ENCODE measurements around the gene DCD.

DCD gene

GRCh38 chr12:54605138-54605970 is 42.8 kb downstream of the DCD start:
- no peak for DNase-seq

DNA sequence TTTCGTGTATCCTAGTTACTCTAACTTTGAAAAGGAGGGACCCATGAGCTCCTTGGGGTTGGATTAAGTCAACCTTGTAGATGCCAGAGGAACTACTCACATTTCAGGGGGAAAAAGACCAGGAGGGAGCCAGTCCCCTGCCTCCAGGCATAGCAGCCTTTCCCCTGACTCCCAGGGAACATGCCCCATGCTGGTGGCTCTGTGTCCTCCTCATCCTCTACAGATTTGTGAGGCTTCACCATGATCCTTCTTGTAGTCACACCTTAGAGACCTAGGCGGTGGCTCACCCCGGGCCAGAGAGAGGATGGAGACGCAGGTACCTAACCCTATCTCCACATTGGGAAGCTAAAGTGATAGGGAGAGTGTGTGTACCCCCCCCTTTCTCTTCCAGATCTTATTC is 43.7 kb downstream of the DCD start:
- no peak for DNase-seq

DNA sequence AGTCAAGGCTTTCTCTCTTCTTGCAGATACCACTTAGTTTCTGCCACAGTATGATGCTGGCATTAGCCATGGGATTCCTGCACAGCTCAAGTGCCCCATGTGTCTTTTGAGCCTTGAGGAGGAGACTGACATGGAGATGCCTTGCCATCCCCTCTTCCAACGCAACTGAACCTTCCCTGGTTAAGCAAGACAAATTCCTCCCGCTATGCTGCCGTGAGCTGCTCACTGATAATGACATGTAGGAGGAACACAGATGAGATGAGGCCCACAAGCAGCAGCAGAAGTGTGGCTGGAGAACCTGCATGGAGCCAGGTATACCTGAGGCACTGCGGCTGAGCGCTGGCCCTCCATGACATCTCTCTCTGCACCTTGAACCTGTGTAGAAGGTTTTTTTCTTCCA is 44.3 kb downstream of the DCD start:
- no peak for DNase-seq

GRCh38 chr12:54603173-54603814 is 44.9 kb downstream of the DCD start:
- DNase-seq: peak; percentile 10

- DNase-seq: no peak
Measured at GRCh38 chr12:54602661-54603060, 45.5 kb downstream of the DCD start.

DNA sequence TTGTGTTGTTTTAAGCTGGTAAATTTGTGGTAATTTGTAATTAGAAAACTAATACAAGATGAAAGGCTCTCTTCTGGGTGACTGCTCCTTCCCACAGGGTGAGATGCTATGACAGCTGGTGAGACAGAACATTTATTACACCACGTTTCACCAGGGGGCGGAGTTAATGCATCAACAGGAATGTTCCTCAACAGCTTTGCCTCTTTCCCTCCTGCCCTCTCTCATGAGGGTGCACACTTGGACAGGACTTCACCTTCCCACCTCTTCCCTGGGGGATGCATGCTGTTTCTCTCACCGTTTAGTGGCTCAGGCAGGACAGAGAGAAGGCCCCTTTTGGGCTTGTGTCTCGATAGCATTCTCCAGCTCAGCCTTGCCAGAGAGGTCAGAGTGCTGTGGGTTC is 46.3 kb downstream of the DCD start:
- DNase-seq: no peak

GRCh38 chr12:54598970-54599369 is 49.2 kb downstream of the DCD start:
- no peak for DNase-seq

GRCh38 chr12:54596526-54596946 is 51.6 kb downstream of the DCD start:
- peak; percentile 38 for DNase-seq

DNA sequence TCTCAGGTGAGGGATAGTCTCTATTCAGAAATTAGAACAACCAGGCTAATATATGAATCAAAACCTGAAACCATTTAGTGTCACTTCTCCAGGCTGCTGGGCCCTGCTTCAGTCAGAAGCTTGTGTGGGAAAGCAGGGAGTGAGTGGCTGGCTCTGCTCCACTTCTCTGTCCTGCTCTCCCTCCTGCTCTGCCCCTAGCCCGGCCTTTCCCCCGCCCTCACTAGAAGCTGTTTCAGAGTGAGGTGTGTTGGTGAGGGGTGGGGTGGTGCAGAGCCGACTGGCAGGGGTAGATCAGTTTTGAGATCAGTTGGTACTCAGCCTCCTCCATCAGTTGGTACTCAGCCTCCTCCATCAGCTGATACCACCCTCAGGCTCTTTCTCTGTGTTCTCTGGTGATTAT is 52.7 kb downstream of the DCD start:
- DNase-seq: no peak

Data from NCI-H1105 treated with DMSO at 0.1 percent for 48 hours (cell line).